CD4-positive, alpha-beta T cell treated with Interleukin-1 beta for 1 hour (primary cell): ENCODE data around the gene LUC7L3.

Experiments used
- DNase-seq, 2 donors: peaks; one replicate each; pipeline ENCODE4 v3.0.0-alpha.2; 2020 to 2022

The LUC7L3 gene

DNA sequence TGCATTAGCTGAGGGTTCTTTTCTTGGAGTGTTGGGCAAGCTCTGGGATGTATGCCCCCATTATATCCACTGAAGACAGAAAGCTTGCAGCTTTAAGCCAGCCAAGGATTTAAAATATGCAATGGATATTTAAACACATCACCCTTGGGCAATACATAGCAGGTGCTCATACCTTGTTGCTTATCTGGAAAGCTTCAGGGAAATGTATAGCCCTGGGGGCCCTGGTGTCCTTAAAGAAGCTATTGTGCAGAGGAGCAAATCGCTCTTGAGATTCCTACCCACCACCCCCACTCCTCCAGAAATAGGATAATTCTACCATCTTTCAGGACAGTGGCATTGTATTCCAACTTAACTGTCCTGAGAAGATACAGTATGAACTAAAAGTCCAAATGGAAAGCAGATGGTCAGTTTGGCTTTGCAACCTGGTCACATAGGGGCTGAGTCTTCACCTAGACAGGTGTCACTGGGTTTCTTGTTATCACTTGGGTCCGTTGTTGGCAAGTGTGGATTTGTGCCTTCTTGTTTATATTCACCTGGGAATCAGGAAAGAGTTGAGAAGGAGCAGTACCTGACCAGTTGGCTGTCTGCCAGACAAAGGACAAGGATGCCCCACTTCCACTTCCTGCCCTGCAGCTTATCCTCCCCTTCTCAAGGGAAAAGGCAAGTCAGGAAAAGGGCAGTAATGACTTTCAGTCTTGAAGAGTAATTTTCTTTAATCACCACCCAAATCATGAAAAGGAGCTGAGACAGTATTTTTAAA is 44.5 kb downstream of the LUC7L3 start:
- DNase-seq, result no peak

GRCh38 chr17:50764734-50765149 is 45.3 kb downstream of the LUC7L3 start:
- no peak for DNase-seq

DNA sequence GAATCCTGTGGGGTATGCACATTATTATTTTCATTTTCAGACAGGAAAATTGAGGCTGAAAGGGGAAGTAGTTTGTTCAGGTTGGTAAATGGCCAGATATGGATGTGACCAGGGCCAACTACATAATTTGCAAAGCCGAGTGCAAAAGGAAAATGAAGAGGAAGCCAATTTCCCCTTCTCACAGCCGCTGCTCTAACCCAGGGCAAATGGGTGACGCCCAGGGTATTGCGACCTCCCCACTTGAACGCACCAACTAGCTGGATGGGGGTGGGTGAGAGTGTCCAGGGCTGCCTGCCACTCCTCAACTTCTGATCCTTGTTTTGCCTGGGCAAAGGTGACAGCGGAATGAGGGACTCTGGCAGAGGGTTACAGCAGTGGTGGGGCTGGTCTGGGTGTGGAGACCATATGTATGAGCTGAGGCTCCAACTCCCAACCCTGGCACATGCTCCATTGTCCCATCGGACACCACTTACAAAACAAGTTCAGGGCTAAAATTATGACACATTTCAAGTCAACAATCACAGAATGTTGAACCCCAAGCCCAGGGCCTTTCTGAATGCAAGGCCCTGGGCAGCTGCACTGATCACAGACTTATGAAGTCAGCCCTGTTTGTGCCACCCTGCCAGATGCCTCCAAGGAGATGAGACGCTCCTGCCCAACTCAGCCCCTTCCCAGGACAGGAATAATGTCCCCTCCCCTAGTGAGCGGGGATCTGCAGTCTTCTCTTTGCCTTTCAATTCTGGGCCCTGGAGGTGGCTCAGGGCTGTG is 46.2 kb downstream of the LUC7L3 start:
- peak in 1 of 2 donors; percentile 28 for DNase-seq

DNA sequence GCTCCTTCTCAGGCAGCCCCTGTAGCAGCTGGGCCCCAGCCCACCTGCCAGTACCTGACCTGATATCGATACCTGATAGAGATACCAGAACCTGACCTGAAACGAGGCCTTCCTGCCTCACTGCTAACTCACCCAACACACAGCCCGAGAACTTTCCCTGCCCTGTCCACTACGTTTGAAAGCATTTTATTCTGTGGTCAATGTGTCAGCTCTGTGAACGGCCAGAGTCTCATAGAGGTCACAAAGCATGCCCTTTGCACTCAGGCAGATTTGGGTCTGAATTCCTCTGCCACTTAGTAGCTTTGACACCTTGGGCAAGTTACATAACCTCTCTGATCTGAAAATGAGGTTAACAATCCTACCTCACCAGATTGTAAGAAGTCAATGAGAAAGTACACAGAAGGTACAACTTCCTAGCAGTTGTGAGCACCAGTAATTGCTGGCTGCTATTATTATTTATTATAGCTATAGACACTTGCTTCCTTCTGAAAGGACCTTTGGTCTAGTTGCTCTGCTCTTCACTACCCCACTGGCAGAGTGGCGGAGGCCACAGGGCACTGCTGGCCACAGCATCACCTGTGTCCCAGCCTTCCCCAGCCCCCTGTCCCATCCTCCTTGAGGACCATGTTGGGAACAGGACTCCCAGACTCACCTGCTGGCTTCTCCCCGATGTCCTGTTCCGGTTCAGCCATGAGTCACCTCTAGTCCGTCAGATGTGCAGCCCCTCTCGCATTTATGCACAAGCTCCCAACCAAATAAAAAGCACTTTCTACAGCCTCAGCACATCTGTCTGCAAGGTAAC is 47.0 kb downstream of the LUC7L3 start:
- DNase-seq, result no peak

DNA sequence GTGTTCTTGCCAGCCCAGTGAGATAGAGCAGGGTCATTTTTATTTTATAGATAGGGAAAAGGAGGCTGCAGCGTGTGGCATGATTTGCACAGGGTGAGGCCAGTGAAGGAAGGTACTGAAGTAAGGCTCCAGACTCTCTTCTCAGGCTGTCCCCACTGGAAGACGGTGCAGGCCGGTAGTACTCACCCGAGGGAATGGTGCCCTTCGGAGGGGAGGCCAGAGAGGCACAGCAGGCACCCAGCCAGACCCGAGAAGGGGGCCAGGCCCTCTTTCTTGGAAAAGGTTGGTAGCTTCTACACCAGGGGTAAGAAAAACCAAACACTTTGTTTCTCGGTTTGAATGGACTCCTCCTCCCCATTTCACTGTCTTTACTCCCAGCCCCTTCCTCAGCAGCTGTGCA is 47.6 kb downstream of the LUC7L3 start:
- DNase-seq, result no peak

GRCh38 chr17:50767446-50767845 is 48.0 kb downstream of the LUC7L3 start, which contains the start of gene ANKRD40CL:
Gene ANKRD40CL, minus strand, starts transcription at chr17:50767518. Its CDS starts 605 bp downstream, at chr17:50766913.
- DNase-seq, result no peak

- DNase-seq, result no peak
These were observed 49.0 kb downstream of the LUC7L3 start for GRCh38 chr17:50768346-50768761.

- DNase-seq, result no peak
These were observed 50.5 kb downstream of the LUC7L3 start for GRCh38 chr17:50769884-50770283.

- no peak for DNase-seq
These were observed 50.9 kb downstream of the LUC7L3 start for GRCh38 chr17:50770346-50770745.

DNA sequence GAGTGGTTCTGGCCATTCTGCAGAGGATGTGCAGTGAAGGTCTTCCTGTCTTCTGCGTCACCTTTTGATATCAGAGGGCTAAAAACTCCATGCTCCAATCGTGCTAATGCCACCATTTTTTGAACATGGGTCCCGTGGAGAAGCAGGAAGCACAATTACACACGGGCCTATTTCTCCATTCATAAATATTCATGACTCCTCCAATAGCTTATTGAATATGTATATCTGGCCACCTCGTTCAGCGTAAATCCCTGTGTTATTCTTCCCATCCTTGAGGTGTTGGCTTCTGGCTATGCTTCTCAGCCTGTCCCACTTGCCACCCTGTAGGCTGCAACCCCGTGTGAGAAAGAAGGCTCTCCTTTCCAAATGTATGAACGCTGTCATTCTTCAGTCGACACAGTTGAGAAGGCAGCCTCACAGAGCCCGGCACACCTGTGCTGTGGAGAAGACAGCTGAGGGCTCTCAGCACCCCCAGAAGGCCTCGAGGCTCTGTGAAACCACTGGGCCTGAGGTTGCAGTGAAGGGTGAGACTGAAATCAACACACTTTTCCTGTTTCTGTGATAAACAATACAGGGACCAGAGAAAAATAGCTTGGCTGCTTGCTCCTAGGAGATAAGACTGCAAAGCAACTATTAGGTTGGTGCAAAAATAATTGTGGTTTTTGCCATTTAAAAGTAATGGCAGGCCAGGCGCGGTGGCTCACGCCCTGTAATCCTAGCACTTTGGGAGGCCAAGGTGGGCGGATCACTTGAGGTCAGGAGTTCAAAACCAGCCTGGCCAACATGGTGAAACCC is 52.8 kb downstream of the LUC7L3 start:
- no peak for DNase-seq

GRCh38 chr17:50774225-50774803 is 54.9 kb downstream of the LUC7L3 start:
- DNase-seq, result no peak

GRCh38 chr17:50775926-50776325 is 56.5 kb downstream of the LUC7L3 start:
- DNase-seq, result no peak

DNA sequence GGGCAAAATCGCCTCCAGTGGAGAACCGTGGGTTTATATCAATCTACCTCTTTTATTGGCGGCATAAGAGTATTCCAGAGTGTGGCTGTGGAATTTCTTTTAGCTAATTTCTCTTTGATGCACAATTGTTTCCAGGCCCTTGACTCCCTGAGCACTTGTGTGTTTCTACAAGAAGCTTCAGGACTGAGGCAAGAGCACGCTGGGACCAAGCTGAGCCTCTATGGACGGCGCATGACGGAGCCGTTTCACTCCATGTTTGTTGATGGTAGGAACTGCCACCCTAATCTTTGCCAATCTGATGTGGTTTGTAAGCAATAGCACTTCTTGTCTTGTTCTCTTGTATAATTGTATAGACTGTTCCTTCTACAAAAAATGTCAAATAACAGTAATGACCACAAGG is 59.1 kb downstream of the LUC7L3 start:
- DNase-seq, result no peak

- no peak for DNase-seq
These were observed 59.6 kb downstream of the LUC7L3 start for GRCh38 chr17:50778988-50779387.

DNA sequence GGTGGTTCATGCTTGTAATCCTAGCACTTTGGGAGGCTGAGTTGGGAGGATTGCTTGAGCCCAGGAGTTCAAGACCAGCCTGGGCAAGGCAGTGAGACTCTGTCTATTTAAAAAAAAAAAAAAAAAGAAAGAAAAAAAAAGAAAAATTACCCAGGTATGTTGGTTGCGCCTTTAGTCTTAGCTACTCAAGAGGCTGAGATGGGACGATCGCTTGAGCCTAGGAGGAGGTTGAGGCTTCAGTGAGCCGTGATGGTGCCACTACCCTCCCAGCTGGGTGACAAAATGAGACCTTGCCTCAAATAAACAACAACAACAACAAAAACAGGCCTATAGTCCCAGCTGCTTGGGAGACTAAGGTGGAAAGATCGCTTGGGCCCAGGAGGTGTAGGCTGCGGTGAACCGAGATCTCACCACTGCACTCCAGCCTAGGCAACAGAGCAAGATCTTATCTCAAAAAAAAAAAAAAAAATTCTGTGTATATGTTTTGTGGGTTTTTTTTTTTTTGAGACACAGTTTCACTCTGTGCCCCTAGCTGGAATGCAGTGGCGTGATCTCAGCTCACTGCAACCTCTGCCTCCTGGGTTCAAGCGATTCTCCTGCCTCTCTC is 60.4 kb downstream of the LUC7L3 start:
- DNase-seq, result peak; percentile 55 to 67

- DNase-seq, result no peak
These were observed 61.8 kb downstream of the LUC7L3 start for GRCh38 chr17:50781167-50781566.

DNA sequence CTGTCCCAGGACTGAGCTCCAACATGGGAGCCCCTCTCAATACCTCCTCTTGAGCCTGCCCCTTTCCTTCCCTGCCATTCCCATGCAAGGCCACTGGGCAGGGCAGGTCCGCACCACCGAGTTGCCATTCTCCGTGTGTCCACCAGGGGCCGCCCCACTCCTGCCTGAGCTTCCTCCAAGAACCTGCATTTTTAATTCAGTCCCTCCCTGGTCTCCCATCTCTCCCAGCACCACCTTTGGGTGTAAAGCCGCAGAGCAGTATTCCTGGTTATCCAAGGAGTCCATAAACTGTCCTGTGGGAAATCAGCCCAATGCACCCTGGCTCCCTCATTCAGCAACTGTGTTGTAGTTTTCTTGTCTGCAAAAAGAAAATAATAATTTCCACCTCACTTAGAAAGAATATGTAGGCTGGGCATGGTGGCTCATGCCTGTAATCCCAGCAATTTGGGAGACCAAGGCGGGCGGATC is 63.8 kb downstream of the LUC7L3 start:
- peak; percentile 77 to 81 for DNase-seq

- no peak for DNase-seq
These were observed 64.5 kb downstream of the LUC7L3 start for GRCh38 chr17:50783905-50784304.

DNA sequence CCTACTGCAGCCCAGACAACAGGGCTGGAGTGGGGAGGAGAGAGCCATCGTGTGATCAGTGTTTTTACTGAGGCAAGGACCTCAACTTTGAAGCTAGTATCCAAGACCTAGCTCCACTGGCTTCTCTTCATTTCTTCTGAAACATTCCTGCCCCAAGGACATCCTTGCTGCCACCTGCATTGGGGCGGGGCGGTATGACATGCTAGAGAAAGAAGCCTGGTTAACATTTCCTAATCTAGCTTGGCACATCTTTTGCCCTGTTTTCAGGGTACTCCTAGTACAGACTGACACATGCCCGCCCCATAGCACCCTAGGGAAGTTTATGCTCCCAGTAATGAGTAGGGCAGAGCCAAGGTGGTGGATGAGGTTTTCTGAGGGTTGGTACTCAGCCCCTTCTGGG is 65.7 kb downstream of the LUC7L3 start:
- no peak for DNase-seq

GRCh38 chr17:50785946-50786570 is 66.7 kb downstream of the LUC7L3 start:
- no peak for DNase-seq

- DNase-seq, result no peak
These were observed 67.7 kb downstream of the LUC7L3 start for GRCh38 chr17:50787106-50787505.
